Liver (tissue), 9 donors: ENCODE data around the gene UQCRH. TPM values are rescaled to one million over a fixed set of nuclear protein-coding genes. Genes with fewer than 3 reads are reported as not detected.

Experiments used
- DNase-seq: peaks from one replicate; pipeline ENCODE4 v3.0.0-alpha.2; 2017; ENCODE audit warnings: low spot score
- H3K27ac ChIP-seq, 2 donors: one replicate each; pipeline ENCODE4 v1.7.0; 2013; ENCODE audit warnings: inconsistent platforms in 2 of 2, low read length in 2 of 2, control low read depth in 1 of 2, low read depth in 1 of 2, mild to moderate bottlenecking in 1 of 2
- H3K27me3 ChIP-seq, 4 donors: one replicate each; pipeline versions ENCODE4 v1.6.1 to v1.7.0; 2013; ENCODE audit warnings: low read length in 3 of 4, inconsistent platforms in 1 of 4, mild to moderate bottlenecking in 1 of 4, moderate library complexity in 1 of 4; ENCODE audit not compliant: control insufficient read depth in 4 of 4, insufficient read depth in 4 of 4
- H3K36me3 ChIP-seq, 4 donors: one replicate each; pipeline versions ENCODE4 v1.6.1 to v1.7.0; 2013; ENCODE audit warnings: low read length in 3 of 4, mild to moderate bottlenecking in 3 of 4, low read depth in 1 of 4, moderate library complexity in 1 of 4; ENCODE audit not compliant: control insufficient read depth in 4 of 4, insufficient read depth in 3 of 4
- H3K4me1 ChIP-seq, 4 donors: one replicate each; pipeline versions ENCODE4 v1.6.1 to v1.7.0; 2013; ENCODE audit warnings: low read length in 3 of 4, mild to moderate bottlenecking in 3 of 4, moderate library complexity in 1 of 4; ENCODE audit not compliant: control insufficient read depth in 4 of 4, insufficient read depth in 4 of 4
- H3K4me3 ChIP-seq, 3 donors: one replicate each; pipeline versions ENCODE4 v1.6.1 to v1.7.0; 2013; ENCODE audit warnings: low read length in 3 of 3, control low read depth in 1 of 3, low read depth in 1 of 3, mild to moderate bottlenecking in 1 of 3
- H3K9ac ChIP-seq, 2 donors: one replicate each; pipeline ENCODE4 v1.7.0; 2013; ENCODE audit warnings: low read length in 2 of 2, mild to moderate bottlenecking in 2 of 2, moderate library complexity in 2 of 2, control low read depth in 1 of 2, low read depth in 1 of 2
- H3K9me3 ChIP-seq, 4 donors: one replicate each; pipeline versions ENCODE4 v1.6.1 to v1.7.0; 2013; ENCODE audit warnings: low read length in 3 of 4; ENCODE audit not compliant: control insufficient read depth in 4 of 4
- ATF3 ChIP-seq: IDR thresholded peaks from 2 replicates; pipeline ENCODE4 v1.6.1; 2016; ENCODE audit warnings: antibody characterized with exemption
- EGR1 ChIP-seq, 2 donors: IDR thresholded peaks; 2 replicates each; pipeline ENCODE4 v1.6.1; 2016 to 2018; ENCODE audit warnings: antibody characterized with exemption in 2 of 2, low read depth in 2 of 2
- FOXA1 ChIP-seq: IDR thresholded peaks from 2 replicates; pipeline ENCODE4 v1.6.1; 2016; ENCODE audit warnings: antibody characterized with exemption
- FOXA2 ChIP-seq: IDR thresholded peaks from 2 replicates; pipeline ENCODE4 v1.6.1; 2016; ENCODE audit warnings: antibody characterized with exemption
- HNF4A ChIP-seq, 2 donors: conservative IDR thresholded peaks; 2 replicates each; pipeline ENCODE4 v1.6.1; 2016; ENCODE audit warnings: antibody characterized with exemption in 2 of 2, mild to moderate bottlenecking in 2 of 2
- HNF4G ChIP-seq: IDR thresholded peaks from 2 replicates; pipeline ENCODE4 v1.6.1; 2016; ENCODE audit warnings: antibody characterized with exemption
- JUND ChIP-seq, 2 donors: IDR thresholded peaks; 2 replicates each; pipeline ENCODE4 v1.6.1; 2016; ENCODE audit warnings: antibody characterized with exemption in 2 of 2
- NR2F2 ChIP-seq: IDR thresholded peaks from 2 replicates; pipeline ENCODE4 v1.6.1; 2016; ENCODE audit warnings: antibody characterized with exemption
- RAD21 ChIP-seq, 2 donors: IDR thresholded peaks; 2 replicates each; pipeline ENCODE4 v1.6.1; 2016; ENCODE audit warnings: antibody characterized with exemption in 2 of 2, mild to moderate bottlenecking in 2 of 2
- REST ChIP-seq: IDR thresholded peaks from 2 replicates; pipeline ENCODE4 v1.6.1; 2016; ENCODE audit warnings: antibody characterized with exemption, mild to moderate bottlenecking
- SP1 ChIP-seq: IDR thresholded peaks from 2 replicates; pipeline ENCODE4 v1.6.1; 2018; ENCODE audit warnings: antibody characterized with exemption, mild to moderate bottlenecking
- TAF1 ChIP-seq: conservative IDR thresholded peaks from 2 replicates; pipeline ENCODE4 v1.6.1; 2016; ENCODE audit warnings: antibody characterized with exemption, mild to moderate bottlenecking
- YY1 ChIP-seq: IDR thresholded peaks from 2 replicates; pipeline ENCODE4 v1.6.1; 2016; ENCODE audit warnings: antibody characterized with exemption, mild to moderate bottlenecking
- ZBTB33 ChIP-seq: IDR thresholded peaks from 2 replicates; pipeline ENCODE4 v1.6.1; 2016; ENCODE audit warnings: antibody characterized with exemption
- WGBS: extraction: QIAGEN DNeasy Blood & Tissue Kit; methylation state at CpG from one replicate; pipeline ENCODE4 v1.1.7; 2013; 5-methylcytosine and 5-hydroxymethylcytosine counted together
- polyA plus RNA-seq, 2 donors: library from polyadenylated mRNA; stranded (reverse) in 1 of 2; unstranded in 1 of 2; fragments of 200-250 nt in 1 of 2; fragments of >200 nt in 1 of 2; fragmentation: Nextera tagmentation in 1 of 2; extraction: Ambion mirVana in 1 of 2; gene quantifications; one replicate each; pipeline versions ENCODE4 v1.2.1 to v1.2.3, GENCODE V29; 2013 to 2015
- total RNA-seq, 2 donors: library from RNA; depleted of rRNA; stranded (reverse); fragments of >200 nt; gene quantifications; one replicate each; pipeline ENCODE4 v1.2.3, GENCODE V29; 2014
- TF ChIP-seq, protein P1 (sequence below): IDR thresholded peaks from 2 replicates; pipeline ENCODE4 v1.6.1; 2016; ENCODE audit warnings: antibody characterized with exemption
- TF ChIP-seq, protein P2 (sequence below): fragments of 150-350 bp; IDR thresholded peaks from 2 replicates; pipeline ENCODE4 v1.5.1; 2017; ENCODE audit warnings: improper control_type of control experiment, low read depth, low read length; ENCODE audit not compliant: missing input control
- donor health status: healthy.
- donor health status: healthy.
- donor health status: healthy.
- donor health status: healthy.
- donor health status: healthy.

The UQCRH gene
- total and polyA plus RNA-seq, 4 donors = 158 to 220 (median 201) TPM

DNA sequence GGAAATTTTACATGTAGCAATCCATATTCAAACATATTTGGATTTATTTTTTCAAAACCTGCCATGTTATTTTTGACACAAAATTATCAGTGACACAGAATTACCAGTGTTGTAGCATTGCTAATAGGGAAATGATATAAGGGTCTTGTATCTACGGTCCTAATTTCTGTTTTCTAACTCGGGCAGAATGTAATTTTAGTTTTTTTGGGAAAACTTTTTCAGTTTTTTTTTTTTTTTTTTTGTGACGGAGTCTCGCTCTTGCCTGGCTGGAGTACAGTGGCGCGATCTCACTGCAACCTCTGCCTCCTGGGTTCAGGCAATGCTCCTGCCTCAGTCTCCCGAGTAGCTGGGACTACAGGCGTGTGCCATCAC is 2.6 kb downstream of the UQCRH start (continued):
- TF ChIP-seq FOXA2 = no peak
- TF ChIP-seq, protein P1, sequence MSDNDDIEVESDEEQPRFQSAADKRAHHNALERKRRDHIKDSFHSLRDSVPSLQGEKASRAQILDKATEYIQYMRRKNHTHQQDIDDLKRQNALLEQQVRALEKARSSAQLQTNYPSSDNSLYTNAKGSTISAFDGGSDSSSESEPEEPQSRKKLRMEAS = no peak
- TF ChIP-seq HNF4A (conservative IDR thresholded peaks at IDR 0.05) = no peak
- no peak for TF ChIP-seq TAF1

- H3K27ac ChIP-seq = no peak overlapping the region
- peaks cover under 1 to 8% (median 4%) of the 10 kb centered on the region in 4 donors for H3K4me1 ChIP-seq
- TF ChIP-seq, protein P1 = no peak
- TF ChIP-seq ATF3 (no peak), TAF1 (no peak), ZBTB33 (no peak), FOXA2 (no peak), FOXA1 (no peak)
- no peaks in the 10 kb centered on the region for H3K9me3 ChIP-seq
- H3K9ac ChIP-seq = no peak overlapping the region
- H3K36me3 ChIP-seq = peaks cover 9 to 38% (median 23%) of the 10 kb centered on the region in 4 donors
- no peaks in the 10 kb centered on the region for H3K27me3 ChIP-seq
- H3K4me3 ChIP-seq = no peak overlapping the region
- whole genome bisulfite sequencing = 92% methylated on average over 16 of the region's 16 CpGs
- DNase-seq = no peak
Observed at GRCh38 chr1:46309401-46310159, 6.1 kb downstream of the UQCRH start.

GRCh38 chr1:46310321-46310720 is 6.8 kb downstream of the UQCRH start:
- Histone ChIP-seq H3K4me1 (peaks cover 0 to 3% (median 1%) of the 10 kb centered on the region in 4 donors), H3K4me3 (no peak overlapping the region), H3K36me3 (peaks cover 9 to 42% (median 25%) of the 10 kb centered on the region in 4 donors), H3K9ac (no peak overlapping the region), H3K9me3 (no peaks in the 10 kb centered on the region), H3K27ac (no peak overlapping the region), H3K27me3 (no peaks in the 10 kb centered on the region)
- TF ChIP-seq FOXA2 (no peak), NR2F2 (no peak), ATF3 (no peak), REST (no peak), SP1 (no peak), FOXA1 (no peak), TAF1 (no peak), EGR1 (IDR thresholded peaks at IDR 0.05; ENCODE audit: low read depth in 2 of 2) (no peak), JUND (IDR thresholded peaks at IDR 0.05) (no peak), YY1 (no peak), RAD21 (IDR thresholded peaks at IDR 0.05) (no peak), HNF4G (no peak)
- TF ChIP-seq, protein P1 = no peak
- TF ChIP-seq, protein P2, sequence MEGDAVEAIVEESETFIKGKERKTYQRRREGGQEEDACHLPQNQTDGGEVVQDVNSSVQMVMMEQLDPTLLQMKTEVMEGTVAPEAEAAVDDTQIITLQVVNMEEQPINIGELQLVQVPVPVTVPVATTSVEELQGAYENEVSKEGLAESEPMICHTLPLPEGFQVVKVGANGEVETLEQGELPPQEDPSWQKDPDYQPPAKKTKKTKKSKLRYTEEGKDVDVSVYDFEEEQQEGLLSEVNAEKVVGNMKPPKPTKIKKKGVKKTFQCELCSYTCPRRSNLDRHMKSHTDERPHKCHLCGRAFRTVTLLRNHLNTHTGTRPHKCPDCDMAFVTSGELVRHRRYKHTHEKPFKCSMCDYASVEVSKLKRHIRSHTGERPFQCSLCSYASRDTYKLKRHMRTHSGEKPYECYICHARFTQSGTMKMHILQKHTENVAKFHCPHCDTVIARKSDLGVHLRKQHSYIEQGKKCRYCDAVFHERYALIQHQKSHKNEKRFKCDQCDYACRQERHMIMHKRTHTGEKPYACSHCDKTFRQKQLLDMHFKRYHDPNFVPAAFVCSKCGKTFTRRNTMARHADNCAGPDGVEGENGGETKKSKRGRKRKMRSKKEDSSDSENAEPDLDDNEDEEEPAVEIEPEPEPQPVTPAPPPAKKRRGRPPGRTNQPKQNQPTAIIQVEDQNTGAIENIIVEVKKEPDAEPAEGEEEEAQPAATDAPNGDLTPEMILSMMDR = no peak
- DNase-seq = no peak
- WGBS = over 99% methylated on average over 4 of the region's 4 CpGs
